HG03139 (cell line): Measurements from ENCODE around the gene SHCBP1L.
A peak's percentile ranks its signal among the peaks of the same experiment; 100 is the strongest.
"Not testable (repeated sequence)": the region's sequence is repeated elsewhere in the genome, so short reads cannot be mapped to it uniquely, and the experiment has no call there.

Source experiments
- ATAC-seq: cut with Tn5 transposase; IDR thresholded peaks from one replicate; pipeline ENCODE4 v1.9.1; 2021; ENCODE audit not compliant: unreplicated experiment

Gene SHCBP1L

GRCh38 chr1:182965861-182966260 is 12.9 kb upstream of the SHCBP1L start:
- ATAC-seq = no peak

GRCh38 chr1:182965096-182965495 is 12.1 kb upstream of the SHCBP1L start:
- ATAC-seq = no peak

- ATAC-seq = peak; percentile 91
Observed at GRCh38 chr1:182962554-182963115, 9.7 kb upstream of the SHCBP1L start.

DNA sequence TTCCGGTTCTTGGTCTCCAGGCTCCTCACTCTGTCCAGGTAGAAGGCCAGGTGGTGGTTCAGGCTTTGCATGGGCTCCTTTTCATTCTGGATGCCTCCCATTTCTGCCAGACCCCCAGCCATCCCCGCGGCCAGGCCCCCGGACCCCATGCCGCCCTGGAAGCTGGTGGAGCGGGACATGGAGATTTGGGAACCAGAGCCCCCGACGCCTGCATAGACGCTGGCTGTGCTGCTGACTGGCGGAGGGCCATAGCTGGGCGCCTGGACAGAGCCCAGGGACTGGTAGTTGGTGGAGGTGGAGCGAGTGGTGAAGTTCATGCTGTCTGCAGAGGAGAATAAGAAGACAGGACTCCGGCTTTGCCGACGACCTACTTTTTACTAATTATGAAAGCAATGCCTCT is 7.1 kb upstream of the SHCBP1L start:
- ATAC-seq = no peak

- ATAC-seq = no peak
Observed at GRCh38 chr1:182957902-182958395, 5.0 kb upstream of the SHCBP1L start.

GRCh38 chr1:182956708-182957365 is 3.9 kb upstream of the SHCBP1L start:
- ATAC-seq = no peak

GRCh38 chr1:182955596-182956588 is 2.9 kb upstream of the SHCBP1L start:
- no peak for ATAC-seq

DNA sequence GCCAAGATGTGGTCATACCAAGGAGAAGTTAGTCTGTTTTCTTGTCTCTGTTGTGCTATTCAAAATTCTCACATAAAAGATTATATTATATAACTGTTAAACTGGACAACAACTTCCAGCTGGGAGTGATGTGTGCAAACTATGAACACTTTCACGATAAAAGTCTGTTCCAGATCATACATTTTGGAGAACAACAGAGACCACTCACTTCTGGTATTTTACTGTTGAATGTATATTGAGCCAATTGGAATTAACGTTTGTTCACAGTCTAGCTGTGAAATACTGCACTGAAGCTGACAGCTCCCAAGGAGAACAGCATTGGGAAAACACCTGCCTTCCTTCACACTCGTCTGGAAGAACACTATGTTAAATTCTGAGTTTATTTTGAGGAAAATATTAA is 860 bp upstream of the SHCBP1L start:
- no peak for ATAC-seq

- ATAC-seq = not testable (repeated sequence)
Observed at GRCh38 chr1:182943336-182943735, 9.6 kb downstream of the SHCBP1L start.

DNA sequence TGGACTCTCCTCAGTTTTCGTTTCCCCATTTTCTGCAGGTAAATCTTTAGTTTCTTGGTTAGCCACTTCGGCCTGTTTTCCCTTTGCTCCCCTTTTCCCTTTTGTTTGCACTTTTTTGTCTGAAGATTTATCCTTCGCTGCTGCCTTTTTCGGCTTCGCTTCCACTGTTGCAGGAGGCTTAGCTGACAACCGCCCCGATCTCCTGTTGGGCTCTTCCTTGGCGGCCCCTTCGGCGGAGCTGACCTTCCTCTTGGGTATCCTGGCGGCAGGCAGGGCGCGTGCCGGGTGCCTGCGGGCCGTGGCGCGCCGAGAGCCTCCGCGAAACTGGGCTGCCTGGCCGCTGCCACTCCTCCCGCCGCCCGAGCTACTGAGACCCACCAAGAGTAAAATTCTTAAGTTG is 10.8 kb downstream of the SHCBP1L start:
- not testable (repeated sequence) for ATAC-seq

DNA sequence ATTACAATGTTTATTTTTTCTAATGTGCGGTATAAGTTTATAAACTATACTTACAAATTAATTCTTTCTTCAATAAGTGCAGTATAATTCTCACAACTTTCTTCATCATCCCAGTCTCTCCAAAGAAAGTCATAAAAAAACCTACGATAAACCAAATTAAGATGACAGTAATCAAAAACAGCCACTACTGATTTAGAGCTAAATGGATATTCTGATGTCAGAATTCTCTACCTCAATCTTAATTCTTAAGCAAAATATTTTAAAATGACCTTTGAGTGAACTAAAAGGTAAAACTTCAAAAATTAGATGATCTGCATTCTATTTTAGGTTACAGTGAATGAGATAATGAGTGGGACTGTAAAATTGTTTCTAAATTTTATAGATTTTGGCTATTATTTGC is 13.6 kb downstream of the SHCBP1L start:
- no peak for ATAC-seq

- no peak for ATAC-seq
Observed at GRCh38 chr1:182935716-182936115, 17.2 kb downstream of the SHCBP1L start.

GRCh38 chr1:182930985-182931384 is 22.0 kb downstream of the SHCBP1L start:
- no peak for ATAC-seq

DNA sequence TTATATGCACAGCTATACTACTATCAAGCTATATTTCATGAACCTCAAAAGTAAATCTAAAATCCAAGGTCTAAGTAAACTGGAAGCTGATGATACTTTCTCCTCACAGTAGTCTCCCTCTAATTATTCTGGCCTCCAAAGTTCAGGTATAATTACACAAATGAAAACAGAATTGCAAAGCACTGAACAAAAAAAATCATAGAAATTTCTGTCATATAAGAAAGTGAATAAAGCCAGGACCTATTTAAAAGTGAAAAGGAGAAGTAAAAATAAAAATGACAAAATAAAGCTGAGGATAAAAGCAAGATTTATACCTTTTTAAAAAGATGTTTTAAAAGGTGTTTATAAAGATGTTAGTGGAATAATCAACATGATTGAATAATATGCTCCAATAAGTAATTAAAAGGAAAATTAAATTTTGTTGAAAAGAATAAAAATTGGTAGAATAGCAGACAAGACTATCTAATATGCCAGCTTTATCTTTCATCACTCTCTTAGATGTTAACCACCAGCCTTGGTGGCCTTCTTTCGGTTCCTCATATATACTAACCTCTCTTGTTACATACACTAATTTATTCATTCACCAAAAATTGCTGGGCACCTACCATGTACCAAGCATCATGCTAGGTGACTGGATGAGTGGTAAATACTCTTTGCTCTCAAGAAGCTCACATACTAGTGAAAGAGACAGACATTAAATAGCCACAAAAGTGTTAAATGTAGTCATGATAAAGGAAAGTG is 25.1 kb downstream of the SHCBP1L start:
- no peak for ATAC-seq

DNA sequence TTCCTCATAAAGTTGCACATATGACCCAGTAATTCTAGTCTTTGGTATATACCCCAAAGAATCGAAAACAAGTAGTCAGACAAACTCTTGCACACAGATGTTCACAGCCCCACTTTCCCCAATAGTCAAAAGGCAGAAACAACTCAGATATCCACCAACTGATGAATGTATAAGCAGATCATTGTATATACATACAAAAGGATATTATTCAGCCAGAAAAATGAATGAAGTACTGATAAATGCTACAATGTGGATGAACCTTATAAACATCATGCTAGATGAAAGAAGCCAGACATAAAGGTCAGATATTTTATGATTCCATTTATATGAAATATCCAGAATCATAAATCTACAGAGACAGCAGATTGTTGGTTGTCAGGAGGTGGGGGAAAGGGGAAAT is 27.3 kb downstream of the SHCBP1L start:
- no peak for ATAC-seq

- no peak for ATAC-seq
Observed at GRCh38 chr1:182917378-182917777, 35.6 kb downstream of the SHCBP1L start.

DNA sequence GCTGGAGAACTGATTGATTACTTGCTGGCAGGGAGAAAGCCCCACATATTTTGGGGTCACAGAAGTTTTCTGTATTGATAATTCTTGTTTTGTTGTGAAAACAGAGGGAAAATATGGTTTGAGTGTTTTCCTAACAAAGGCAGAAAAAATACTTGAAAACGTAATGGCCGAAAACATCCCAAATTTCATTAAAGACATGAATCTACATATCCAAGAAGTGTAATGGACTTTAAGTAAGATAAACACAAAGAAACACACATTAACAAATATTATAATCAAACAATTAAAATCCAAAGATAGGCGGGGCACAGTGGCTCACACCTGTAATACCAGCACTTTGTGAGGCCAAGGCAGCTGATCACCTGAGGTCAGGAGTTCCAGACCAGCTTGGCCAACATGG is 39.6 kb downstream of the SHCBP1L start:
- no peak for ATAC-seq

GRCh38 chr1:182910143-182910542 is 42.8 kb downstream of the SHCBP1L start:
- ATAC-seq = no peak

DNA sequence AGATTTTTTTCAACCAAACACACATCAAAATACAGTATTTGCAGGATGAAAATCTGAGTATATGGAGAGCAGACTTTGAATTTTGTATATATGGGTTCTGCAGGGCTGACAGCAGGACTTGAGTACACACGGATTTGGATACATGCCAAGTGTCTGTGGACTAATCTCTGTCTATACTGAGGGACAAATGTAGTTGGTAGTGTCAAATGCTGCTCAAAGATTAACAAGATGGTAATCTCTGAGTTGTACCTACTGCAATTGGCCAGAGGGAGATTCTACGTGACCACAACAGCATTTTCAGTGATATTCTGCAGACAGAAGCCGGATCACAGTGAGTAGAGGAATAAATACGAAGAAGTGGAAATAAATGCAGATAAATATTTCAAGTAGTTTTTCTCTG is 43.4 kb downstream of the SHCBP1L start:
- no peak for ATAC-seq

DNA sequence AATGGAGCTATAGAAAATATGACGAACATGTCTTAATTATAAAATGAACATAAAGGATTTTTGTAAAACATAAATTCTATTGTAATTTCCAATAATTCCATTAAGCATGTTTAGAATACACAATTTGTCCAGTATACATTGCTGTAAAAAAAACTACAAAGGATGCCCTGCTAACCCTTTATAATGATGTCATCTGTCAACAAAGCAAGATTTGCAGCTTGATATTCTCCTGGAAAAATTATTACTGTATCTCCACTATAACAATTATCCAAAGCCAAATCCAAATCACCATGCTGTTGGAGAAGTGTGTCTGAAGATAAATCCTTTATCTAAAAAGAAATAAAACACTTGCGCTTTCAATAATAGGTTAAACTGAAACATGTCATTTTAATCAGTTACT is 47.6 kb downstream of the SHCBP1L start:
- ATAC-seq = no peak

- not testable (repeated sequence) for ATAC-seq
Observed at GRCh38 chr1:182901946-182902345, 51.0 kb downstream of the SHCBP1L start.
